ENCODE results near the gene TDRD10. TPM values are rescaled to one million over a fixed set of nuclear protein-coding genes. Genes with fewer than 3 reads are reported as not detected.

The TDRD10 gene
- polyA plus RNA-seq, 1 experiment = not detected

- ChIA-PET CTCF (no interaction called here), POLR2A (no interaction called here)
- Histone ChIP-seq H3K36me3 (ENCODE audit: control insufficient read depth, insufficient read depth, low read length) (no peaks in the 10 kb centered on the region), H3K4me3 (ENCODE audit: low read depth, low read length) (no peak overlapping the region), H3K27me3 (ENCODE audit: control insufficient read depth, insufficient read depth, low read length) (peaks cover 38% of the 10 kb centered on the region)
- no peak for TF ChIP-seq CTCF (IDR thresholded peaks at IDR 0.05; ENCODE audit: insufficient read depth, low read depth, low read length)
- no peak for DNase-seq (ENCODE audit: low read depth)
Measured at GRCh38 chr1:154499446-154499845, 2.6 kb upstream of the TDRD10 start.

DNA sequence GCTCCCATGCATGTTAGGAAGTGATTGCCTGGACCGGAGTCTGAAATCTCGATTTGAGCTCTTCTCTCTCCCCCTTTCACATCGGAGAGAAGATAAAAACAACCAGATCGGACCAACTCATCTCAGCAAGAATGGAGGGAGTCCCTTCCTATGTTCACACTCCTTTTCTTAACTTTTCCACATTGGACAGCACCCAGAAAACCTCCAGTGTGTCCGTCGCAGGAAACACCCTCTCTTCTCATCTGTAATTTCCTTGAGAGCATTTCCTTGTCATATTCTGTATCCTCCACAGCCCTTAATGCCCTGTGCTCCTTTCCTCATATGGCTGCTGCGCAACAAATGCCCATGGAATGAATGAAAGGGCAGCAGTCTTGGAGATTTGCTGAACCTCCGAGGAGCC, 1.5 kb upstream of the TDRD10 start:
- DNase-seq (ENCODE audit: low read depth) = no peak
- ChIA-PET POLR2A (no interaction called here), CTCF (interaction anchor here (0.8 to 1.5 kb wide), 4 partner anchors 10 to 46 kb away, joined by 3 to 6 read pairs (median 4); no protein-coding TSS in a partner anchor)
- Histone ChIP-seq H3K36me3 (ENCODE audit: control insufficient read depth, insufficient read depth, low read length) (no peaks in the 10 kb centered on the region), H3K27me3 (ENCODE audit: control insufficient read depth, insufficient read depth, low read length) (peaks cover 39% of the 10 kb centered on the region), H3K4me3 (ENCODE audit: low read depth, low read length) (no peak overlapping the region)
- TF ChIP-seq CTCF (IDR thresholded peaks at IDR 0.05; ENCODE audit: insufficient read depth, low read depth, low read length) = no peak

DNA sequence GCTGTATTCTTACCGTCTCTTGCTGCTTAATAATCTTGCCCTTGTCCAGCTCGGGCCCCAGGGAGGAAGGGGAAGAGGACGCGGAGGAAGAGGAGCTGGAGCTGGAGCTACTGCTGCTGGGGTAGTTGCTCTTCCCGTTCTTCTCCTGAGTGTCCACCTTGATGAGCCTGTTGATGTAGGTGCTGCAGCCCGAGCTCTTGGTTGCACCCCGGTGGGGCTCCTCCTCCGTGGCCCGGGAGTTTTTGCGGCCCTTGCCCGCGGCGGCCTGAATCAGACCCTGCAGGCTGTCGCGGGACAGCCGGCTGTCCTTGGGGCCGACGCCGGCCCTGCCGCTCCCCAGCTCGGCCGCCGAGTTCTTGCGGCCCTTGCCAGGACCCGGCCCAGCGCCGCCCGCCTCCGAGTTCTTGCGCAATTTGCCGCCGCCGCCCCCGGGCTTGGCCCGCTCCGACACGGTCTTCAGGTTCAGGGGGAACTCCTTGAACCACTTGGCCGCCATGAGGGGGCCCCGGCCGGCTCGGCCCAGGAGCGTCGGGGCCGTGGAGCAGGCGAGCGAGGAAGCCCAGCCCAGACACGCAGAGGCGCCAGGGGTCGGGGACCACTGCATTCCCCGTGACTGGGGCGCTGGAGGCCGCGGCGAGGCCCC, 475 bp upstream of the TDRD10 start:
- Histone ChIP-seq H3K36me3 (ENCODE audit: control insufficient read depth, insufficient read depth, low read length) (no peaks in the 10 kb centered on the region), H3K27me3 (ENCODE audit: control insufficient read depth, insufficient read depth, low read length) (peaks cover 37% of the 10 kb centered on the region), H3K4me3 (ENCODE audit: low read depth, low read length) (no peak overlapping the region)
- CTCF ChIA-PET = interaction anchor here (1.4 to 1.5 kb wide), 2 partner anchors 11 to 22 kb away, joined by 3 to 6 read pairs; no protein-coding TSS in a partner anchor
- TF ChIP-seq CTCF (IDR thresholded peaks at IDR 0.05; ENCODE audit: insufficient read depth, low read depth, low read length) = no peak
- POLR2A ChIA-PET = no interaction called here
- no peak for DNase-seq (ENCODE audit: low read depth)

DNA sequence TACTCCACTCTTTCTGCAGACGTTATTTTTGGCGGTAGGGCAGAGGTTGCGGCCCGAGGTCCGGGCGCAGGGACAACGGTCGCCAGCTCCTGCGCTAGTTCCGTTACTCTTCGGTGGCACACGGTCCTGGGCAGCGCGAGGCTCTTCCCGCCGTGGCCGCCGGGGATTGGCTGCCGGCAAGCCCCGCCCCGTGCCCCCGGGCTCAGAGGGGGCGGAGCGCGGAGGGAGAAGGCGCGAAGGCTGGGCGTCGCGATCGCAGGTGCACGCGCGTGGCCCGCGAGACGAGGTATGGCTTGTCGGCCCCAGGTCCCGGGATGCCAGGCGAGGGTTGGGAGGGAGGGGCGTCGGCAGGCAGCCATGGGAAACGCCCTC, 711 bp downstream of the TDRD10 start:
- H3K4me3 ChIP-seq (ENCODE audit: low read depth, low read length) = no peak overlapping the region
- no peak for DNase-seq (ENCODE audit: low read depth)
- H3K36me3 ChIP-seq (ENCODE audit: control insufficient read depth, insufficient read depth, low read length) = no peaks in the 10 kb centered on the region
- ChIA-PET CTCF (no interaction called here), POLR2A (no interaction called here)
- H3K27me3 ChIP-seq (ENCODE audit: control insufficient read depth, insufficient read depth, low read length) = peaks cover 38% of the 10 kb centered on the region
- TF ChIP-seq CTCF (IDR thresholded peaks at IDR 0.05; ENCODE audit: insufficient read depth, low read depth, low read length) = no peak

DNA sequence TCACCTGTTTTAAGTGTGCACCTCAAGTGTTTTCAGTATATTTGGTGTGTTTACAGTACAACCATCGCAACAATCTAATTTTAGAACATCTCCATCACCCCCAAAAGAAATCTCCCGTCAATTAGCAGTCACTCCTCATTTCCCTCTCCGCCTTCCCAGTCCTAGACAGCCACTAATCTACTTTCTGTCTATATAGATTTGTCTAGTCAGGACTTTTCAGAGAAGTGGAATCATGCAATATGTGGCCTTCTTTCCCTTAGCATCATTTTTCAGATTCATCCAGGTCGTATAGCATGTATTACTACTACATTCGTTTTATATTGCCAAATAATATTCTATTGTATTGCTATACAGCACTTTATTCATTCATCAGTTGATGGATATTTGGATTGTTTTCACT, 1.9 kb downstream of the TDRD10 start:
- no peak for DNase-seq (ENCODE audit: low read depth)
- ChIA-PET POLR2A (no interaction called here), CTCF (interaction anchor here (1.4 kb wide), 1 partner anchor 24 kb away, joined by 4 read pairs; no protein-coding TSS in a partner anchor)
- no peak for TF ChIP-seq CTCF (IDR thresholded peaks at IDR 0.05; ENCODE audit: insufficient read depth, low read depth, low read length)
- Histone ChIP-seq H3K36me3 (ENCODE audit: control insufficient read depth, insufficient read depth, low read length) (no peaks in the 10 kb centered on the region), H3K27me3 (ENCODE audit: control insufficient read depth, insufficient read depth, low read length) (peaks cover 38% of the 10 kb centered on the region), H3K4me3 (ENCODE audit: low read depth, low read length) (no peak overlapping the region)
